CD4-positive, CD25-positive, alpha-beta regulatory T cell (primary cell): ENCODE measurements around the gene PAM16. TPM values are rescaled to one million over a fixed set of nuclear protein-coding genes. Genes with fewer than 3 reads are reported as not detected.
"Not testable (repeated sequence)": the region's sequence is repeated elsewhere in the genome, so short reads cannot be mapped to it uniquely, and the experiment has no call there.

Experiments
- ATAC-seq, 2 donors: fragments of 150-1000 bp; cut with Tn5 transposase; one replicate each; pipeline ENCODE4 v1.10.0; 2021; ENCODE audit warnings: low read depth in 2 of 2, moderate number of reproducible peaks in 2 of 2, moderate library complexity in 1 of 2
- DNase-seq, 3 donors: peaks; one replicate each; pipeline versions ENCODE4 v3.0.0 to v3.0.0-alpha.2; 2012 to 2022; ENCODE audit warnings: mixed read lengths in 1 of 3
- H3K27ac ChIP-seq: one replicate; pipeline ENCODE4 v1.7.0; 2013; ENCODE audit warnings: mild to moderate bottlenecking, low read length; ENCODE audit not compliant: insufficient read depth, poor library complexity, severe bottlenecking
- H3K27me3 ChIP-seq: one replicate; pipeline ENCODE4 v1.7.0; 2013; ENCODE audit warnings: low read length; ENCODE audit not compliant: control insufficient read depth, insufficient read depth
- H3K36me3 ChIP-seq: one replicate; pipeline ENCODE4 v1.7.0; 2013; ENCODE audit warnings: mild to moderate bottlenecking, low read length, moderate library complexity; ENCODE audit not compliant: control insufficient read depth, insufficient read depth
- H3K4me1 ChIP-seq: 2 replicates; pipeline ENCODE4 v1.7.0; 2013; ENCODE audit warnings: mild to moderate bottlenecking, low read length; ENCODE audit not compliant: insufficient read depth, control insufficient read depth, poor library complexity, severe bottlenecking
- H3K4me3 ChIP-seq: one replicate; pipeline ENCODE4 v1.7.0; 2013; ENCODE audit warnings: low read depth, mild to moderate bottlenecking, low read length, moderate library complexity
- H3K9me3 ChIP-seq, 2 experiments: 1 replicate in 1 of 2; 2 replicates in 1 of 2; pipeline ENCODE4 v1.7.0; 2013; ENCODE audit warnings: low read length in 2 of 2, mild to moderate bottlenecking in 1 of 2, moderate library complexity in 1 of 2; ENCODE audit not compliant: control insufficient read depth in 2 of 2
- H3K27ac Mint-ChIP-seq, 3 donors: one replicate each; pipeline ENCODE4 v1.8.0; 2020 to 2022; ENCODE audit warnings: mild to moderate bottlenecking in 3 of 3, mixed read lengths in 3 of 3, moderate library complexity in 2 of 3
- H3K27me3 Mint-ChIP-seq: one replicate; pipeline ENCODE4 v1.8.0; 2022; ENCODE audit warnings: mild to moderate bottlenecking, mixed read lengths
- H3K36me3 Mint-ChIP-seq: one replicate; pipeline ENCODE4 v1.8.0; 2020; ENCODE audit warnings: mixed read lengths
- H3K4me1 Mint-ChIP-seq, 4 donors: one replicate each; pipeline ENCODE4 v1.8.0; 2020 to 2022; ENCODE audit warnings: mixed read lengths in 4 of 4, mild to moderate bottlenecking in 1 of 4
- H3K4me3 Mint-ChIP-seq, 4 donors: one replicate each; pipeline ENCODE4 v1.8.0; 2020 to 2022; ENCODE audit warnings: mild to moderate bottlenecking in 4 of 4, mixed read lengths in 4 of 4, moderate library complexity in 3 of 4
- H3K9me3 Mint-ChIP-seq, 7 donors: one replicate each; pipeline ENCODE4 v1.8.0; 2020 to 2022; ENCODE audit warnings: mixed read lengths in 7 of 7, mild to moderate bottlenecking in 3 of 7, moderate library complexity in 2 of 7
- polyA plus RNA-seq, 4 donors: library from polyadenylated mRNA; unstranded; fragments of 300-500 nt; fragmentation: Illumina TruSeq; gene quantifications; one replicate each; pipeline ENCODE4 v1.2.3, GENCODE V29; 2021
- total RNA-seq: library from RNA; stranded (reverse); gene quantifications from one replicate; pipeline ENCODE4 v1.2.3, GENCODE V29; 2022

Gene PAM16
- 39.6 TPM for total RNA-seq
- 10 to 100 TPM; 26.2 to 44.9 (median 40.1) TPM for polyA plus RNA-seq

- Histone ChIP-seq H3K36me3 (peaks cover 10% of the 10 kb centered on the region), H3K9me3 (no peaks in the 10 kb centered on the region), H3K27me3 (no peaks in the 10 kb centered on the region), H3K4me1 (peaks cover 25% of the 10 kb centered on the region), H3K27ac (peak within 1 kb of the TSS; percentile 66), H3K4me3 (peak within 1 kb of the TSS; percentile 76)
- Mint-ChIP-seq H3K27ac (peak within 1 kb of the TSS; percentile 92 to 97 (median 93)), H3K4me3 (peak within 1 kb of the TSS; percentile 91 to 95 (median 92)), H3K27me3 (no peaks in the 10 kb centered on the region), H3K4me1 (peaks cover 0 to 38% (median 27%) of the 10 kb centered on the region in 4 donors), H3K9me3 (no peaks in the 10 kb centered on the region), H3K36me3 (peaks cover 3% of the 10 kb centered on the region)
- peak; percentile 85 to 88 for ATAC-seq
- peak; percentile 96 for DNase-seq
Observed at GRCh38 chr16:4350787-4351659, at the start of gene PAM16. Gene PAM16, minus strand, starts transcription at chr16:4351321. Its CDS starts 87 bp downstream, at chr16:4351234.

GRCh38 chr16:4399001-4399730 lies 48.0 kb upstream of the PAM16 start:
- no peak overlapping the region for H3K4me3 Mint-ChIP-seq
- H3K27me3 Mint-ChIP-seq = no peaks in the 10 kb centered on the region

GRCh38 chr16:4395055-4395726 lies 44.1 kb upstream of the PAM16 start:
- H3K9me3 Mint-ChIP-seq = no peaks in the 10 kb centered on the region
- DNase-seq (no peak), ATAC-seq (no peak)
- Histone ChIP-seq H3K4me3 (no peak overlapping the region), H3K27me3 (no peaks in the 10 kb centered on the region), H3K4me1 (peaks cover 5% of the 10 kb centered on the region), H3K27ac (no peak overlapping the region), H3K9me3 (no peaks in the 10 kb centered on the region), H3K36me3 (peaks cover 71% of the 10 kb centered on the region)
- H3K4me1 Mint-ChIP-seq = peaks cover 0 to 12% (median 5%) of the 10 kb centered on the region in 4 donors
- no peaks in the 10 kb centered on the region for H3K27me3 Mint-ChIP-seq
- H3K27ac Mint-ChIP-seq = peak overlapping the region in 2 of 3 donors; percentile 46 to 48
- H3K36me3 Mint-ChIP-seq = peaks cover 19% of the 10 kb centered on the region
- H3K4me3 Mint-ChIP-seq = peak overlapping the region in 1 of 4 donors; percentile 27

More at GRCh38 chr16:4399001-4399730, 48.0 kb upstream of the PAM16 start:
- no peak for DNase-seq
- Histone ChIP-seq H3K36me3 (peaks cover 62% of the 10 kb centered on the region), H3K4me3 (no peak overlapping the region), H3K27ac (no peak overlapping the region), H3K4me1 (no peaks in the 10 kb centered on the region), H3K27me3 (no peaks in the 10 kb centered on the region), H3K9me3 (no peaks in the 10 kb centered on the region)
- no peaks in the 10 kb centered on the region for H3K9me3 Mint-ChIP-seq
- H3K27ac Mint-ChIP-seq = no peak overlapping the region
- peaks cover 0 to 22% (median 17%) of the 10 kb centered on the region in 4 donors for H3K4me1 Mint-ChIP-seq
- H3K36me3 Mint-ChIP-seq = peaks cover 30% of the 10 kb centered on the region
- no peak for ATAC-seq

- DNase-seq, H3K27ac Mint-ChIP-seq, H3K27ac ChIP-seq, H3K4me3 Mint-ChIP-seq, H3K4me1 ChIP-seq, H3K9me3 Mint-ChIP-seq, H3K9me3 ChIP-seq, H3K4me1 Mint-ChIP-seq, ATAC-seq, H3K27me3 Mint-ChIP-seq, H3K27me3 ChIP-seq, H3K4me3 ChIP-seq: not testable (repeated sequence)
- peaks cover 73% of the 10 kb centered on the region for H3K36me3 ChIP-seq
- peaks cover 14% of the 10 kb centered on the region for H3K36me3 Mint-ChIP-seq
Observed at GRCh38 chr16:4393850-4394249, 42.7 kb upstream of the PAM16 start.

- ATAC-seq = no peak
- H3K27me3 ChIP-seq = no peaks in the 10 kb centered on the region
- no peak for DNase-seq
- H3K4me3 ChIP-seq = no peak overlapping the region
- H3K4me1 ChIP-seq = peaks cover 5% of the 10 kb centered on the region
- peaks cover 0 to 4% (median 2%) of the 10 kb centered on the region in 4 donors for H3K4me1 Mint-ChIP-seq
- peaks cover 78% of the 10 kb centered on the region for H3K36me3 ChIP-seq
- H3K27ac Mint-ChIP-seq = no peak overlapping the region
- no peaks in the 10 kb centered on the region for H3K27me3 Mint-ChIP-seq
- H3K4me3 Mint-ChIP-seq = no peak overlapping the region
- H3K27ac ChIP-seq = no peak overlapping the region
- H3K9me3 ChIP-seq = no peaks in the 10 kb centered on the region
- H3K36me3 Mint-ChIP-seq = peaks cover 14% of the 10 kb centered on the region
- H3K9me3 Mint-ChIP-seq = no peaks in the 10 kb centered on the region
Observed at GRCh38 chr16:4393240-4393600, 42.1 kb upstream of the PAM16 start.

DNA sequence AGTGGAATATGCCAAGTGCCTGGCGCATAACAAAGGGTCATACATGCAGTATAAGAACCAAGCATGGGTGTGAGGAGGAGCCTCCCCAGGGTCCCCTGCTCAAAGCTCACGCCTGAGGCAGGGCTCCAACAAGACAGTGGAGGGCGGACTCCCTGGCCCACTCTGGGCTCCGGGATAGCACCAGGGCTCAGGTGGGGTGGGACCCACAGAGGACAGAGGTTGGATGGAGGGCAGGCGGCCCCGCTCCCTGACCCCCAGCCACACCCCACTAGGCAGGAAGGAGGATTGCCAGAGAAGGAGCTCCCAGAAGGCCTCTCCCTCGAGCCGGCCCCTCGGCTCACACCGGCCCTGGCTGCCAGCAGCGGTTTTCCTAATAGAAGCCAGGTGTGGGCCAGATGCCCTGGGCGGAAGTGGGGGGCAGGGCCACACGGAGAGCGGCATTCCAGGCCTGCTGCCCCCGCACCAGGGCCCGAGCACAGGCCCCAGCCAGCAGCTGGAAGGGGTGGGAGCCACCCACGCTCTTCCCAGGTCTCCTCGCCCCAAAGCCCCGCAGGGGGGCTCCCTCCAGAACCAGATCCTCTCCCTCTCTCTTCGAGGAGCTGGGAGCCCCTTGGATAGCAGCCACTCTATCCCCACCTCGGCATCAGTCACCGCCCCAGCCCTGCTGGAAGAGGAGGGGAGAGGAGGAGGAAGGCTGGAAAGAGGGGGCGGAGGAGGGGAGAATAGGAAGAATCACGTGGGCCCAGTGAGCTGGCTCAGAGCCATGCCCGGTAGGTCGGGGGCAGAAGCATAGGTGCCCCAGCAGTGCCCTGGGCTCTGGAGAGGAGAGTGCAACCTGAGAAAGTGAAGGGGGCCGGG lies 41.5 kb upstream of the PAM16 start:
- ATAC-seq (no peak), DNase-seq (no peak)
- no peaks in the 10 kb centered on the region for H3K27me3 Mint-ChIP-seq
- H3K36me3 Mint-ChIP-seq = peaks cover 14% of the 10 kb centered on the region
- Histone ChIP-seq H3K27ac (no peak overlapping the region), H3K9me3 (no peaks in the 10 kb centered on the region), H3K4me3 (no peak overlapping the region), H3K27me3 (no peaks in the 10 kb centered on the region), H3K4me1 (peaks cover 5% of the 10 kb centered on the region), H3K36me3 (peaks cover 78% of the 10 kb centered on the region)
- no peaks in the 10 kb centered on the region for H3K9me3 Mint-ChIP-seq
- no peak overlapping the region for H3K27ac Mint-ChIP-seq
- H3K4me3 Mint-ChIP-seq = no peak overlapping the region
- peaks cover 0 to 4% (median 2%) of the 10 kb centered on the region in 4 donors for H3K4me1 Mint-ChIP-seq
